Stimulated activated CD4-positive, alpha-beta T cell treated with anti-CD3 and anti-CD28 coated beads, TNF-alpha, amount 100 ng/mL, for 48 hours (primary cell): ENCODE data around the gene MTHFSD.

Source experiments
- DNase-seq, 3 donors: peaks; one replicate each; pipeline ENCODE4 v3.0.0-alpha.2; 2020; ENCODE audit warnings: low read depth in 3 of 3

MTHFSD gene

DNA sequence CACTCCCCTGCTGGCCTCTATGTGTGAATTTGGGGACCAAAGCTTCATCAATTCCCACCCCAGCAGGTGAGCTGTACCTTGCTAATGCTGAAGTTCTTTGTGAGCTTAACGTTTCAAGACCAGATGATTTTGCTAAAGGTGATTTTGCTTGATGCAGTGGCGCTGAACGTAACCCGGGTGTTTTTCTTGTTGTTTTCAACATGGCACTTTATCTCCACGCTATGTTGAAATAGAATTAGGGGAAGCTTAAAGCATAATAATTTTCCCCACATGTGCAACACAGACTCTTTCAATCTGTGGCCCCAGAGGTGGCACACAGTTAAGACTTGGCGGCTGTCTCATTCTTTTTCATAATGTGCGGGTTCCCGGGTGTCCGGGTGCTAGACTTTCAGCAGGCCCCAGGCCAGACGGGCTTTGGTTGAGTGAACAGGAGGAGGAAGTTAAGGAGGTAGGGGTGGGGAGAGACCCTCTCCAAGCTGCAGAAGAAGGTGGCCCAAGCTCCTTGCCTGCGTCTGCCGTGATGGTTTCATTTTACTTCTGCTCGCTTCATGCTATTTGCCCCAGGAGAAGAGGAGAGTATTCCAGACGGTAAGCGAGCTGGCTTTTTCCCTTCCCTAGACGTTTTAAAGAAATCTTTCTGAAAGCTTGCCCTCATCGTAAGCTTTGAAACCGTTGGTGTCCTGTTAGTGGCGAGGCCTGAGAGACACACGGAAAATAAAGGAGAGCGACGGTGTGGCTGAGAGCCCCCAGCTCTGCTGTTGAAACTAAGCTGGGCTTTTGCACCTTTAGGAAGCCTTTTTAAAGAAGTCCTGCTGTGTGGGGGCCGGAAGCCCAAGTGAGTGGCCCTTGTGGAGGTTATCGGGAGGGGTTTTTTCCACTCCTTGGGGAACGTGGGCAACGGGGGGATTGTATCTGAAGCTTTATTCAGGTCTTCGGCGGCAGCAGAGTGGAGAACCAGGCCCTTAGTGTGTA is 15.8 kb upstream of the MTHFSD start:
- DNase-seq = no peak

GRCh38 chr16:86569701-86570447 is 14.8 kb upstream of the MTHFSD start:
- no peak for DNase-seq

- DNase-seq = no peak
Observed at GRCh38 chr16:86568677-86569623, 13.9 kb upstream of the MTHFSD start.

GRCh38 chr16:86567701-86568581 is 12.9 kb upstream of the MTHFSD start:
- DNase-seq = no peak

GRCh38 chr16:86566966-86567700 is 12.1 kb upstream of the MTHFSD start:
- no peak for DNase-seq

DNA sequence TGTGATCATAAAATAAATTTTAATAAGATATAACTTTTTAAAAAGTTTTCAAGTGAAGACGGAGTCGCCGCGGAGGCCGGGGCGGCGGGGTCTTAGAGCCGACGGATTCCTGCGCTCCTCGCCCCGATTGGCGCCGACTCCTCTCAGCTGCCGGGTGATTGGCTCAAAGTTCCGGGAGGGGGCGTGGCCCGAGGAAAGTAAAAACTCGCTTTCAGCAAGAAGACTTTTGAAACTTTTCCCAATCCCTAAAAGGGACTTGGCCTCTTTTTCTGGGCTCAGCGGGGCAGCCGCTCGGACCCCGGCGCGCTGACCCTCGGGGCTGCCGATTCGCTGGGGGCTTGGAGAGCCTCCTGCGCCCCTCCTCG is 11.5 kb upstream of the MTHFSD start, which contains the start of gene FOXC2:
Gene FOXC2 (plus strand): TSS at position 229 of the 365 bp plus-strand sequence. CDS start 507 bp downstream, outside the sequence.
- no peak for DNase-seq

GRCh38 chr16:86565644-86566511 is 10.8 kb upstream of the MTHFSD start:
- DNase-seq = no peak

GRCh38 chr16:86565181-86565631 is 10.2 kb upstream of the MTHFSD start:
- no peak for DNase-seq

DNA sequence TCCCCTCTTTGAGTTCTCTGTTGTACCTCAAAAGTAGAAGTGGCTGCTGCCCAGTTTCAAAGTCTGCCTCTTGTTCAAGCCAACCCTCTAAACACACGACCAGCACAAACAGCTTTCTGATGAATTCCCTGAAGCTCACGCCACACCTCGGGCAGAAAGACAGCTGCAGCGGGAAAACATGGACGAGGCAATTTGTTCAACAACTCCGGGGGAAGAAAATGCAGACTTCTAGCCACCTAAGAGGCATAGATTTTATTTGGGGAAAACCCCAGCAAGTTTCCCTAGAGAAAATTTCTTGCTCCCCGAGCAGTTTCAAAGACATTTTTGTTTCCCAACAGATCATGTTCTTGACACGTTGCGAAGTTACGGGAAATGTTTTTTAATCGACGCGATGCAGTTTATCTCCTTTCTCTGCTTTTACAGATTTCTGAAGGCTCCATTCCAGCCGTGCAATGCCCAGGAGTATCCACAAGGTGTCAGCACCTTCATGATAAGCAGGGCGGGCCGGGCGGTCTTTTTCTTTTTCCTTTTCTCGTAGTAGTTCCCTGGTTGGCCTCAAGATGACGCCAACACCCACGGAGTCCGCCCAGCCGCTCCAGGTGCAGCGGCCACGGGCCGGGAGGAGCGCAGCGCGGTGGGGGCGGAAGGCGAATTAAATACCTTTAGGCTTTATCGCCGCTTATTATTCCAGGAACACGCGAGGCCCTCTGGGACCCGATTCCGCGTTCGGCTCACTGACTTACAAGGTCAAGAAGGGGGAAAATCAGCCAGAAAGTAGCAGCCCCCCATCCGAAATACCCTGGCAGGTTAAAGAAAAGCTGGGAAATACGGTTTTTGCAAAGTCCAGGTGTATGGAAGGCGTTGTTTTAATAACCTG is 8.7 kb upstream of the MTHFSD start:
- peak; percentile 77 to 87 (median 78) for DNase-seq

DNA sequence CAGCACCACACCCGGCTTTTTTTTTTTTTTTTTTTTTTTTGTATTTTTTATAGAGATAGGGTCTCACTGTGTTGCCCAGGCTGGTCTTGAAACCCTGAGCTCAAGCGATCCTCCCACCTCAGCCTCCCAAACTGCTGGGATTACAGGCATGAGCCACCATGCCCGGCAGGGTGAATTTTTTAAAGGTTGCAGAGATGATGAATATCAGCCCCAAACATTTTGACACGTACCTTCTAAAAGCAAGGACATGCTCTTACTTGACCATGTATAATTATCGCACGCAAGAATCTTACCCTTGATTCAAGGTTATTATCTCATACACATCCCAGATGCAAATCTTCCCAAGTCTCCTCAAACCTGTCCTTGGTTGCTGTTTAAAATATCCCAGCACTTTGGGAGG is 7.3 kb upstream of the MTHFSD start:
- no peak for DNase-seq

GRCh38 chr16:86559802-86560305 is 4.8 kb upstream of the MTHFSD start:
- no peak for DNase-seq

DNA sequence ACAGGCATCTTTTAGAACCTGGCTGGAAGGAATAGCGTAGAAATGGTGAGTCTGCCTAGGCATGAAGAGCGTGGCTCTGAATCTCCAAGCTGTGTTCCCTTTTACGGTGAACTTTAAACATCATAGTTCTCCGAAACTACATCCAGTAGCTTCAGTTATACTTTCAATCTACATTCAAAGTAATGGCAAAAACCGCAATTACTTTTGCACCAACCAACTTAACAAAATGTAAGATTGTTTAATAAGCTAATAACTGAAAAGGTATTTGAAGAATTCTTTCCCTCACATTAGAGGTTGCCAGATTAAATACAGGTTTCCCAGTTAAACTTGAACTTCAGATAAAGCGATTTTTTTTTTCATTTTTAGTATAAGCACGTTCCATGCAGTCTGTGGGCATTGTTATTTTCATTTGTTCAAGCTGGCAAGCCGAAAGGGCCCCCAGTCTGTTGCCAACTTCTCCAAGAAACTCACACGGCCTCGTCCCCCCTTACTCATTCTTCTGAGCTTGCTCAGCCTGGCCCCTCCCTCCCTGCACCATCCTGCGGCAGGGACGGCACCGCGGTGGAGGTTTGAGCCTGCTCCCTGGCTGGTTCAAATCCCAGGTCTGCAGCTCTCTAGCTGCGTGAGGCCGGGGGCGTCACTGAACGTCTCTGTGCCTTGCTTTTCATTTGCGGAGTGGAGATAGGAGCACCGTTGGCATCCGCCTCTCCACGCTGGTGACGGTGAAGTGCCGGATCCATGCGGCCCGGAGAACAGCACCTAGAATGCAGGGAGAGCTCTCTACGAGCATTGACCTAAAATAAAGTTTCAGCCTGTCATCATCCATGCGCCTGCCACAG is 3.5 kb upstream of the MTHFSD start:
- DNase-seq = no peak

GRCh38 chr16:86557587-86557986 is 2.6 kb upstream of the MTHFSD start:
- no peak for DNase-seq

GRCh38 chr16:86556576-86556975 is 1.5 kb upstream of the MTHFSD start:
- DNase-seq = no peak

- no peak for DNase-seq
Observed at GRCh38 chr16:86555704-86556075, 655 bp upstream of the MTHFSD start.

- no peak for DNase-seq
Observed at GRCh38 chr16:86554599-86554916, 477 bp downstream of the MTHFSD start.

GRCh38 chr16:86553356-86553755 is 1.7 kb downstream of the MTHFSD start:
- DNase-seq = no peak
